ENCODE results near the gene MS4A6A. TPM values are rescaled to one million over a fixed set of nuclear protein-coding genes. Genes with fewer than 3 reads are reported as not detected.

MS4A6A gene
- total and polyA plus RNA-seq, 2 donors (not counting 3 experiments of a cell fraction or from before 2014, with no cell fraction given), result 2.7 to 5.0 TPM

GRCh38 chr11:60208951-60209350 lies 26.1 kb upstream of the MS4A6A start:
- Histone ChIP-seq H3K4me2 (ENCODE audit: insufficient read depth, low read length) (no peak overlapping the region), H3K4me3 (replicated peaks in 1 of 3; ENCODE audit: insufficient read depth in 1 of 3, low read depth in 1 of 3, low read length in 3 of 3) (no peak overlapping the region), H3K9ac (replicated peaks; ENCODE audit: extremely low read depth, insufficient read depth, low read length) (no peak overlapping the region), H3K79me2 (ENCODE audit: control insufficient read depth, insufficient read depth, low read length) (no peaks in the 10 kb centered on the region), H3K36me3 (ENCODE audit: control insufficient read depth in 2 of 2, extremely low read depth in 1 of 2, insufficient read depth in 2 of 2, low read length in 2 of 2) (no peaks in the 10 kb centered on the region), H3K4me1 (ENCODE audit: control insufficient read depth, extremely low read depth, insufficient read depth, low read length) (peaks cover 24% of the 10 kb centered on the region), H4K20me1 (replicated peaks; ENCODE audit: control insufficient read depth, extremely low read depth, insufficient read depth, low read length) (no peaks in the 10 kb centered on the region), H3K27me3 (ENCODE audit: control insufficient read depth in 2 of 2, insufficient read depth in 2 of 2, low read length in 2 of 2) (no peaks in the 10 kb centered on the region), H3K9me3 (replicated peaks; ENCODE audit: control insufficient read depth, insufficient read depth, low read length) (no peaks in the 10 kb centered on the region), H3K27ac (ENCODE audit: insufficient read depth, low read depth, low read length) (no peak overlapping the region), H2AFZ (ENCODE audit: low read depth, low read length) (no peak overlapping the region), H3K9me1 (replicated peaks; ENCODE audit: control insufficient read depth, extremely low read depth, insufficient read depth, low read length) (no peaks in the 10 kb centered on the region)
- ChIA-PET POLR2A (no interaction called here), CTCF (interaction anchor here (1.4 kb wide), 1 partner anchor 12 kb away, joined by 3 read pairs; no protein-coding TSS in a partner anchor)
- intact Hi-C loops (cut with micrococcal nuclease), result no loop called here
- dilution Hi-C loops (cut with MboI; ENCODE audit: extremely low pct_ligation_motif_present, low sequenced_read_pairs), result no loop called here
- no peak for DNase-seq (ENCODE audit: low read depth, low spot score)
- no TSS peak for BruUV-seq (replicated peaks)
- TF ChIP-seq FOS (IDR thresholded peaks at IDR 0.05; ENCODE audit: borderline replicate concordance, insufficient read depth, low read length) (no peak), MYC (IDR thresholded peaks at IDR 0.05; ENCODE audit: low read depth, low read length) (no peak), POLR2AphosphoS5 (IDR thresholded peaks at IDR 0.05; ENCODE audit: insufficient read depth, low read depth, low read length) (no peak), EZH2 (IDR thresholded peaks at IDR 0.05; ENCODE audit: borderline replicate concordance, low read depth, low read length, severe bottlenecking) (no peak), GATA2 (IDR thresholded peaks at IDR 0.05; ENCODE audit: insufficient read depth, insufficient read length, low read depth, low read length) (no peak), POLR2A (IDR thresholded peaks at IDR 0.05; ENCODE audit: low read depth, low read length) (no peak), MAX (IDR thresholded peaks at IDR 0.05; ENCODE audit: insufficient read depth, insufficient read length) (no peak), JUN (IDR thresholded peaks at IDR 0.05; ENCODE audit: borderline replicate concordance, insufficient read depth, insufficient read length, low read depth) (no peak)
- TF ChIP-seq, protein P1, sequence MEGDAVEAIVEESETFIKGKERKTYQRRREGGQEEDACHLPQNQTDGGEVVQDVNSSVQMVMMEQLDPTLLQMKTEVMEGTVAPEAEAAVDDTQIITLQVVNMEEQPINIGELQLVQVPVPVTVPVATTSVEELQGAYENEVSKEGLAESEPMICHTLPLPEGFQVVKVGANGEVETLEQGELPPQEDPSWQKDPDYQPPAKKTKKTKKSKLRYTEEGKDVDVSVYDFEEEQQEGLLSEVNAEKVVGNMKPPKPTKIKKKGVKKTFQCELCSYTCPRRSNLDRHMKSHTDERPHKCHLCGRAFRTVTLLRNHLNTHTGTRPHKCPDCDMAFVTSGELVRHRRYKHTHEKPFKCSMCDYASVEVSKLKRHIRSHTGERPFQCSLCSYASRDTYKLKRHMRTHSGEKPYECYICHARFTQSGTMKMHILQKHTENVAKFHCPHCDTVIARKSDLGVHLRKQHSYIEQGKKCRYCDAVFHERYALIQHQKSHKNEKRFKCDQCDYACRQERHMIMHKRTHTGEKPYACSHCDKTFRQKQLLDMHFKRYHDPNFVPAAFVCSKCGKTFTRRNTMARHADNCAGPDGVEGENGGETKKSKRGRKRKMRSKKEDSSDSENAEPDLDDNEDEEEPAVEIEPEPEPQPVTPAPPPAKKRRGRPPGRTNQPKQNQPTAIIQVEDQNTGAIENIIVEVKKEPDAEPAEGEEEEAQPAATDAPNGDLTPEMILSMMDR (IDR thresholded peaks at IDR 0.05; ENCODE audit: extremely low read depth in 1 of 2, insufficient read depth in 1 of 2, low read depth in 1 of 2, low read length in 2 of 2), result no peak
- no peak for FAIRE-seq

Measured in endothelial cell of umbilical vein (primary cell).